Measurements from ENCODE around the gene FN3KRP. TPM values are rescaled to one million over a fixed set of nuclear protein-coding genes. Genes with fewer than 3 reads are reported as not detected.
A peak's percentile ranks its signal among the peaks of the same experiment; 100 is the strongest.

FN3KRP gene
- total and polyA plus RNA-seq, 2 of the 13 experiments (the other 11 are each of a cell fraction or from before 2014, with no cell fraction given), result 22.4 to 28.2 TPM

DNA sequence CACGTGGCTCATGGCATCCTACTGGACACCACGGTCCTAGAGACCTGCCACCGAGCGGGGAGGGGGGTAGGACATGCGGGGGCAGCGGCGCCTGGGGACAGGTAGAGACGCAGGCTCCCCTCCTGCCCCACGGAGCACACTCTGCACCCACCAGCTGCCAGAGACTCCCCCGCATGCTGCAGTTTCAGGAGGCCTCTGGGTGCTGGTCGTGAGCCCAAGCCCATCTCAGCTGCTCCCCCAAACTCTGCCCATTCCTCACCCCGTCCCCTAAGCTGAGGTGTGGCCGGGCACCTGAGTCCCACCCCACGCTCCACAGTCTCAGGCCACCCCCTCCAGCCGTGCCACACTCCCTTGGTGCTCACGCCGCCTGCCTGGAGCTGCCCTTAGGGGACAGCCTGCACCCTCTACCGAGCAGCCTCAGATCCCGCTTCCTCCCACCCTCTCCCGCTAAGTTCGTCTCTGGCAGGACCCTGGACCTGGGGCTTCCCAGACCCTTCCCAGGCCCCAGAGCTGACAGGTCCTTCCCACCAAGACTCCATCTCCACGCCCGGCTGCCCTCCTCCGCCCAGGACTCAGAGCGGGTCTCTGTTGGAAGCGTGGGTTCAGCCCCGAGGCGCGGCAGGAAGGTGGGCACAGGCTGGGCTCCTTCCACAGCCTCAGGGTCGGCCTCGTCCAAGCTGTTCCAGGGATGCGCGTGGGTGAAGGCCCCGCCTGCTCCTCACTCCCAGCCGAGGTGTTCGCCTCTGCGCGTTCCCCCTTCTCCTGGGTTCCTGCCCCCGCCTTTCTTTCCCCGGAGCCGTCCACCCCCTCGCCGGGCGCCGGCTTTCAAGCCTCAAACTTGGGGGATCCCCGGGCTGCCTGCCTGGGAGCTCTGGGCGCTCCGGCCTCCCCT, 19.3 kb upstream of the FN3KRP start (continued):
- TF ChIP-seq ZNF329 (CRISPR knock-in tag; IDR thresholded peaks at IDR 0.05; ENCODE audit: low read depth) (0 out of 2 replicates have a peak, but pooled peaks have one; percentile 13), AGO1 (IDR thresholded peaks at IDR 0.05; ENCODE audit: low read depth, low read length, poor library complexity, severe bottlenecking) (no peak), HDAC1 (CRISPR knock-in tag; IDR thresholded peaks at IDR 0.05) (no peak), SMARCE1 (IDR thresholded peaks at IDR 0.05; ENCODE audit: borderline replicate concordance) (no peak), ZSCAN12 (CRISPR knock-in tag; IDR thresholded peaks at IDR 0.05) (no peak), ZNF510 (CRISPR knock-in tag; IDR thresholded peaks at IDR 0.05; ENCODE audit: low read depth) (no peak), RBM22 (optimal IDR thresholded peaks at IDR 0.05; ENCODE audit: low read length) (no peak), ZNF44 (CRISPR knock-in tag; IDR thresholded peaks at IDR 0.05) (no peak), MEIS1 (CRISPR knock-in tag; IDR thresholded peaks at IDR 0.05; ENCODE audit: borderline replicate concordance) (0 out of 2 replicates have a peak, but pooled peaks have one; percentile 22), KDM3A (CRISPR knock-in tag; IDR thresholded peaks at IDR 0.05; ENCODE audit: low read depth) (no peak), ARNT2 (CRISPR knock-in tag; IDR thresholded peaks at IDR 0.05; ENCODE audit: low read depth) (no peak), ZFP37 (CRISPR knock-in tag; IDR thresholded peaks at IDR 0.05; ENCODE audit: borderline replicate concordance) (no peak), ZNF33A (CRISPR knock-in tag; IDR thresholded peaks at IDR 0.05; ENCODE audit: borderline replicate concordance) (no peak), DR1 (CRISPR knock-in tag; IDR thresholded peaks at IDR 0.05) (no peak), ZNF567 (CRISPR knock-in tag; IDR thresholded peaks at IDR 0.05; ENCODE audit: borderline replicate concordance) (no peak), MTF2 (CRISPR knock-in tag; IDR thresholded peaks at IDR 0.05; ENCODE audit: borderline replicate concordance) (no peak)
- TF ChIP-seq, protein P1, sequence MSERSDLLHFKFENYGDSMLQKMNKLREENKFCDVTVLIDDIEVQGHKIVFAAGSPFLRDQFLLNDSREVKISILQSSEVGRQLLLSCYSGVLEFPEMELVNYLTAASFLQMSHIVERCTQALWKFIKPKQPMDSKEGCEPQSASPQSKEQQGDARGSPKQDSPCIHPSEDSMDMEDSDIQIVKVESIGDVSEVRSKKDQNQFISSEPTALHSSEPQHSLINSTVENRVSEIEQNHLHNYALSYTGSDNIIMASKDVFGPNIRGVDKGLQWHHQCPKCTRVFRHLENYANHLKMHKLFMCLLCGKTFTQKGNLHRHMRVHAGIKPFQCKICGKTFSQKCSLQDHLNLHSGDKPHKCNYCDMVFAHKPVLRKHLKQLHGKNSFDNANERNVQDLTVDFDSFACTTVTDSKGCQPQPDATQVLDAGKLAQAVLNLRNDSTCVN (CRISPR knock-in tag; IDR thresholded peaks at IDR 0.05; ENCODE audit: borderline replicate concordance), result no peak
- TF ChIP-seq, protein P2, sequence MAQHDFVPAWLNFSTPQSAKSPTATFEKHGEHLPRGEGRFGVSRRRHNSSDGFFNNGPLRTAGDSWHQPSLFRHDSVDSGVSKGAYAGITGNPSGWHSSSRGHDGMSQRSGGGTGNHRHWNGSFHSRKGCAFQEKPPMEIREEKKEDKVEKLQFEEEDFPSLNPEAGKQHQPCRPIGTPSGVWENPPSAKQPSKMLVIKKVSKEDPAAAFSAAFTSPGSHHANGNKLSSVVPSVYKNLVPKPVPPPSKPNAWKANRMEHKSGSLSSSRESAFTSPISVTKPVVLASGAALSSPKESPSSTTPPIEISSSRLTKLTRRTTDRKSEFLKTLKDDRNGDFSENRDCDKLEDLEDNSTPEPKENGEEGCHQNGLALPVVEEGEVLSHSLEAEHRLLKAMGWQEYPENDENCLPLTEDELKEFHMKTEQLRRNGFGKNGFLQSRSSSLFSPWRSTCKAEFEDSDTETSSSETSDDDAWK (CRISPR knock-in tag; IDR thresholded peaks at IDR 0.05), result no peak
- TF ChIP-seq, protein P3, sequence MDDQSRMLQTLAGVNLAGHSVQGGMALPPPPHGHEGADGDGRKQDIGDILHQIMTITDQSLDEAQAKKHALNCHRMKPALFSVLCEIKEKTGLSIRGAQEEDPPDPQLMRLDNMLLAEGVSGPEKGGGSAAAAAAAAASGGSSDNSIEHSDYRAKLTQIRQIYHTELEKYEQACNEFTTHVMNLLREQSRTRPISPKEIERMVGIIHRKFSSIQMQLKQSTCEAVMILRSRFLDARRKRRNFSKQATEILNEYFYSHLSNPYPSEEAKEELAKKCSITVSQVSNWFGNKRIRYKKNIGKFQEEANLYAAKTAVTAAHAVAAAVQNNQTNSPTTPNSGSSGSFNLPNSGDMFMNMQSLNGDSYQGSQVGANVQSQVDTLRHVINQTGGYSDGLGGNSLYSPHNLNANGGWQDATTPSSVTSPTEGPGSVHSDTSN (CRISPR knock-in tag; IDR thresholded peaks at IDR 0.05; ENCODE audit: borderline replicate concordance), result no peak
- TF ChIP-seq, protein P4, sequence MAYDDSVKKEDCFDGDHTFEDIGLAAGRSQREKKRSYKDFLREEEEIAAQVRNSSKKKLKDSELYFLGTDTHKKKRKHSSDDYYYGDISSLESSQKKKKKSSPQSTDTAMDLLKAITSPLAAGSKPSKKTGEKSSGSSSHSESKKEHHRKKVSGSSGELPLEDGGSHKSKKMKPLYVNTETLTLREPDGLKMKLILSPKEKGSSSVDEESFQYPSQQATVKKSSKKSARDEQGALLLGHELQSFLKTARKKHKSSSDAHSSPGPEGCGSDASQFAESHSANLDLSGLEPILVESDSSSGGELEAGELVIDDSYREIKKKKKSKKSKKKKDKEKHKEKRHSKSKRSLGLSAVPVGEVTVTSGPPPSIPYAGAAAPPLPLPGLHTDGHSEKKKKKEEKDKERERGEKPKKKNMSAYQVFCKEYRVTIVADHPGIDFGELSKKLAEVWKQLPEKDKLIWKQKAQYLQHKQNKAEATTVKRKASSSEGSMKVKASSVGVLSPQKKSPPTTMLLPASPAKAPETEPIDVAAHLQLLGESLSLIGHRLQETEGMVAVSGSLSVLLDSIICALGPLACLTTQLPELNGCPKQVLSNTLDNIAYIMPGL (CRISPR knock-in tag; IDR thresholded peaks at IDR 0.05; ENCODE audit: borderline replicate concordance in 1 of 2, low read depth in 1 of 2), result no peak
- TF ChIP-seq, protein P5, sequence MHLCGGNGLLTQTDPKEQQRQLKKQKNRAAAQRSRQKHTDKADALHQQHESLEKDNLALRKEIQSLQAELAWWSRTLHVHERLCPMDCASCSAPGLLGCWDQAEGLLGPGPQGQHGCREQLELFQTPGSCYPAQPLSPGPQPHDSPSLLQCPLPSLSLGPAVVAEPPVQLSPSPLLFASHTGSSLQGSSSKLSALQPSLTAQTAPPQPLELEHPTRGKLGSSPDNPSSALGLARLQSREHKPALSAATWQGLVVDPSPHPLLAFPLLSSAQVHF (CRISPR knock-in tag; IDR thresholded peaks at IDR 0.05), result no peak
- TF ChIP-seq, protein P6, sequence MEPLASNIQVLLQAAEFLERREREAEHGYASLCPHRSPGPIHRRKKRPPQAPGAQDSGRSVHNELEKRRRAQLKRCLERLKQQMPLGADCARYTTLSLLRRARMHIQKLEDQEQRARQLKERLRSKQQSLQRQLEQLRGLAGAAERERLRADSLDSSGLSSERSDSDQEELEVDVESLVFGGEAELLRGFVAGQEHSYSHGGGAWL (CRISPR knock-in tag; IDR thresholded peaks at IDR 0.05), result no peak
